ENCODE results near the gene FBXO10.
"Not testable (repeated sequence)": the region's sequence is repeated elsewhere in the genome, so short reads cannot be mapped to it uniquely, and the experiment has no call there.

The FBXO10 gene

GRCh38 chr9:37511016-37512010 is 64.9 kb downstream of the FBXO10 start:
- DNase-seq (ENCODE audit: low spot score) = peak; percentile 52
- no peak for FAIRE-seq

GRCh38 chr9:37510053-37510452 is 66.1 kb downstream of the FBXO10 start:
- DNase-seq (ENCODE audit: low spot score); FAIRE-seq: not testable (repeated sequence)

GRCh38 chr9:37509536-37509935 is 66.6 kb downstream of the FBXO10 start:
- DNase-seq (ENCODE audit: low spot score) = no peak

GRCh38 chr9:37508834-37509206 is 67.4 kb downstream of the FBXO10 start:
- DNase-seq (ENCODE audit: low spot score) (no peak), FAIRE-seq (no peak)

More at GRCh38 chr9:37509536-37509935, 66.6 kb downstream of the FBXO10 start:
- FAIRE-seq = no peak

- DNase-seq (ENCODE audit: low spot score) (no peak), FAIRE-seq (no peak)
Measured at GRCh38 chr9:37508135-37508833, 67.9 kb downstream of the FBXO10 start.

- FAIRE-seq = no peak
- DNase-seq (ENCODE audit: low spot score) = no peak
Measured at GRCh38 chr9:37507566-37508134, 68.5 kb downstream of the FBXO10 start.

- DNase-seq (ENCODE audit: low spot score) (no peak), FAIRE-seq (no peak)
Measured at GRCh38 chr9:37504605-37505004, 71.6 kb downstream of the FBXO10 start.

- DNase-seq (ENCODE audit: low spot score) (no peak), FAIRE-seq (no peak)
Measured at GRCh38 chr9:37503736-37504135, 72.4 kb downstream of the FBXO10 start.

- FAIRE-seq (no peak), DNase-seq (ENCODE audit: low spot score) (no peak)
Measured at GRCh38 chr9:37501957-37502596, 74.1 kb downstream of the FBXO10 start.

- DNase-seq (ENCODE audit: low spot score) (no peak), FAIRE-seq (no peak)
Measured at GRCh38 chr9:37499297-37499696, 76.9 kb downstream of the FBXO10 start.

- FAIRE-seq = no peak
- no peak for DNase-seq (ENCODE audit: low spot score)
Measured at GRCh38 chr9:37498457-37498856, 77.7 kb downstream of the FBXO10 start.

- FAIRE-seq = no peak
Measured at GRCh38 chr9:37497320-37497719, 78.9 kb downstream of the FBXO10 start.

GRCh38 chr9:37496020-37496419 is 80.2 kb downstream of the FBXO10 start:
- no peak for FAIRE-seq
- no peak for DNase-seq (ENCODE audit: low spot score)

More at GRCh38 chr9:37497320-37497719, 78.9 kb downstream of the FBXO10 start:
- no peak for DNase-seq (ENCODE audit: low spot score)

- DNase-seq (ENCODE audit: low spot score) = no peak
- no peak for FAIRE-seq
Measured at GRCh38 chr9:37495571-37495970, 80.6 kb downstream of the FBXO10 start.

GRCh38 chr9:37491939-37492338 is 84.2 kb downstream of the FBXO10 start:
- DNase-seq (ENCODE audit: low spot score) (no peak), FAIRE-seq (no peak)

- FAIRE-seq (no peak), DNase-seq (ENCODE audit: low spot score) (peak; percentile 45)
Measured at GRCh38 chr9:37486616-37487548, 89.3 kb downstream of the FBXO10 start.

- DNase-seq (ENCODE audit: low spot score) = no peak
- peak; percentile 5 for FAIRE-seq
Measured at GRCh38 chr9:37486256-37486615, 89.9 kb downstream of the FBXO10 start.

- FAIRE-seq = peak; percentile 94
- DNase-seq (ENCODE audit: low spot score) = peak; percentile 100
Measured at GRCh38 chr9:37485389-37486255, 90.6 kb downstream of the FBXO10 start, which contains the start of gene POLR1E. Gene POLR1E (plus strand): TSS chr9:37485948. CDS start chr9:37486048, 100 bp downstream.

GRCh38 chr9:37480759-37481158 is 95.4 kb downstream of the FBXO10 start:
- DNase-seq (ENCODE audit: low spot score) (no peak), FAIRE-seq (no peak)
